GM18870 (cell line): ENCODE results near the gene POLN.

Experiments used
- ATAC-seq: cut with Tn5 transposase; IDR thresholded peaks from one replicate; pipeline ENCODE4 v1.9.1; 2021; ENCODE audit warnings: moderate library complexity; ENCODE audit not compliant: unreplicated experiment

POLN gene

GRCh38 chr4:2264481-2265041, 22.6 kb upstream of the POLN start:
- no peak for ATAC-seq

DNA sequence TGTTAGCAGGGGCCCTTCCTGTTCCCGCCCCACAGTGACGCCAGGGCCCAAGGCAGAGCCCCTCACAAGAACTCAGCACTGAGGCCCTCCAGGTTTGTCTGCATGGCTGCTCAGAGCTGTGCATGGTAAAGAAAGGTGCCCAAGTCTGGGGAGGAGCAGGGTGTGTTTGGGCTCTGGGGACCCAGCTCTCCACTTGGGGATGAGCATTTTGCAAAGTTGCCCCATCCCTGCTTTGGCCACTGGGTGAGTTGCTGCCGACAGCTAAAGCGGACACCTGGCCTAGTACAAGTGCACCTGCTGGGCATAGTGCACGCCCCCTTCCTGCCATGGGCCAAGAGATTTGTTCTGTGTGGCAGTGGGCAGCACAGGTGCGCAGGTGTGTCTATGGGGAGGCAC, 22.0 kb upstream of the POLN start:
- no peak for ATAC-seq

- ATAC-seq = no peak
Observed at GRCh38 chr4:2262944-2263250, 21.0 kb upstream of the POLN start.

DNA sequence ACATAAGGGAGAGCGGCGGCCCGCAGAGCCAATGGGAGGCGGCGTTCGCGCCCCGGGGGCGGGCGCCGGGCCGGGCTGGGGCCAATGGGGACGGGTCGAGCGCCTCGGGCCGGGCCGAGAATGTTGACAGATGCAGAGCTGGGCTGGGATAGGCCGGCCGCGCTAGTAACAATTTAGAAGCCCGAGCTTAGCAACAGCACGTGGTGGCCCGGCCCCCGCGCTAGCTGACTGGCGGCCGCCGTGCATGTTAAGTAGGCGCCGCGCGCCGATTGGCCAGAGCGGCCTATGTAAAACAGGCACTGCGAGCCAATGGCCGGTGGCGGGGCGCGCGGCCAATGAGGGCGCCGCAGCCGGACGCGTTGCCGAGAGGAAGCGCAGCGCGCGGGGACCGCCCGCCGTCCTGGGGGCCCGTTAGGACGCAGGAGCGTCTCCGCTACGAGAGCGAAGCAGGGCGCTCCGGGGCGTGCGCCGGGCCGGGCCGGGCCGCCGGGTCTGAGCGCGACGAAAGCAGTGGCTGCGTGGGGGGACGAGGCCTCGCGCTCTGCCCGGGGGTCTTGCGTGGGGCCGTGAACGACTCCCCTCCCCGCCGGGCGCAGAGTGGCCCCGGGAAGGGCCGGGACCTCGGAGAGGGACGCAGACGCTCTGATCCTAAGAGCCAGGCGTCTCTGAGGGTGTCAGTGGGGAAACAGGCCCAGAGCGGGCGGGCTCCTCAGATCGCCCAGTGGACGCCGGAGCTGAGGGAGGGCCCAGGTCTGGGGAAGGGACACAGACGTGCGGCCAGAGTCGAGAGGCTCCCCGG, 20.4 kb upstream of the POLN start:
- ATAC-seq = peak; percentile 93

DNA sequence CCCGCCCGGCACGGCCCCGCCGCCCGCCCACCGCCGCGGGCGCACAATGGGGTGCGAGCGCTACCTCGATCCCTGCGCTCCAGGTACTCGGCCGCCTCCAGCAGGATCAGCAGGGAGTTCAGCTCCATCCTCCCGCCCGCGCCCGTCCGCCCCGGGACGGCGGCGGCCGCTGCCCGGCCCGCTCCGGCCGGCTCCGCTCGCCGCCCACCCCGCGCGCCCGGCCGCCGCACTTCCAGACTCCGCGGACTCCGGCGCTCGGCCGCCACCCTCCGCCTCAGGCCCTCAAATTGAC, 19.9 kb upstream of the POLN start, which contains the start of gene MXD4:
MXD4 (minus strand) TSS at position 257 of the 292 bp plus-strand sequence; CDS start at position 128, 129 bp downstream.
- ATAC-seq = no peak

DNA sequence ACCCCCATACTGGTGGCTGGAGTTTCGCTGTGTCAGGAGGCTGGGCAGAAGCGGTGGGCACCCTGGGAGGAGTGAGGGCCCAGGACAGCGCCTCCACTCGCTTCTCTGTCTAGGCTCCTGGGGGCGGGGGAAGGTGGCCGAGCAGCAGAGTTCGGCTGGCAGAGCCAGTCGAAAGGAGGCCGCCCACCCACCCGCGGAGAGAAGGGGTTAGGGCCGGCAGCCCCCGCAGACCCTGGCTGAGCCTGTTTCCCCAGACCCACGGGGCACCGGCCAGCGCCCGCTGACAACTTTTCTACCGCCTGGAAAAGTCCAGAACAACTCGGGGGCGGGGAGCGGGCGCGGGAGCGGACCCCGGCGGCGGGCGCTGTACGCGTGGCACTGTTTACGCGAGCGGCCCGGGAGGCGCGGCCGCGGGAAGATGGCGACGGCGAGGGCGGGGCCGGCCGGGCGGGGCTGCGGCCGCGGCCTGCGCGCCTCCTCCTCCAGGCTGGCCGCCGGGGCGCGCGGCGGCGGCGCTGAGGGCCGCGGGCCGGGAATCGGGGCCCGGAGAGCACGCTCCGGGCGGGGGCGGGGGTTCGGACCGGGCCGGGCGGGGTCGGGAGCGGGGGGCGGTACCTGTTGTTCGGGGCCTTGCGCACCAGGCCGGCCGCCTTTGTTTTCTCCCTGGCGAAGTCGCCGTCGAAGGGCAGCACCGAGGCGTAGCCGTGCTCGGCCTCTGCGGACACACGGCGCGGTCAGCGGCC, 19.4 kb upstream of the POLN start:
- ATAC-seq = no peak

- ATAC-seq = no peak
Observed at GRCh38 chr4:2260344-2261109, 18.6 kb upstream of the POLN start.

GRCh38 chr4:2259541-2260343, 17.8 kb upstream of the POLN start:
- no peak for ATAC-seq

- ATAC-seq = no peak
Observed at GRCh38 chr4:2259036-2259540, 17.2 kb upstream of the POLN start.

DNA sequence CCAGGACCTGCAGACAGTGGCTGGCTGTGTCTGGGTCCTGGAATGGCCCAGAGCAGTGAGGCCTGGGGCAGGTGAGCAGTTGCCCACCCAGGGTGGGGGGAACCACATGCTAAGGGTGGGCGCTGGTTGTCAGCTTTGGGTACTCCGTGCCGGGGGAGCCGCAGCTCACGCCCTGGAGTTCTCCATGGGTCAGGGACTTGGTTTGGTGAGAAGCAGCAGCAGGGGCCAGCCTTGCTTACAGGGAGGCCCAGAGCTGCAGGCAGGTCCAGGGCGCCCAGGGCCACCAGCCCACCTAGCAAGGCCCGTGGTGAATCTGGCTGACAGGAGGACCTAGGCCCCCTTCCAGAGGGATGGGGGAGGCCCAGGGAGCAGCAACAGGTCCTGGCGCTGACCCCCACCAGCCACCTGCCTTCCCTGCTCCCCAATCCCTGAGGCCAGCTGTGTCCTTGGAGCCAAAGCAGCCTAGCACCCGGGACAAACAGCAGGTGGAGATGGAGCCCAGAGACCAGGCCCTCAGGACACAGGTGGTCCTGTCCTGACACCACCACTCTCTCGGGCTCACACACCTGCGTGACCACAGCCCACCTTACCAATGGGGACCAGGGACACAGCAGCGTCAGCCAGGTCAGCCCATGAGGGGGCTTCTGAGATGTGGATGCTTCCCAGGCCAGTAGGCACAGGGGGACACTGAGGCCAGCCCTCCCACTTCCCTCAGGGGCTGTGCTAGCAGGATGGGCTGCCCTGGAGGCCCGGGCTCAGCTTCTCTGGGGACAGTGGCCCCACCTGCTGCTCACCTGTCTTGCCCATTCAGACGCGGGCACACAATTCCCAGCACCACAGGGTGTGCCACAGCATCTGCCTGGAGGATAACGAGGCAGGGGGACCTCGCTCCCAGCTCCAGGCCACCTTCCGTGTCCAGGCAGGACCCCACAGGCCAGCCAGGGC, 16.4 kb upstream of the POLN start:
- ATAC-seq = no peak

GRCh38 chr4:2257361-2258081, 15.6 kb upstream of the POLN start:
- ATAC-seq = no peak

GRCh38 chr4:2256781-2257191, 14.9 kb upstream of the POLN start:
- ATAC-seq = no peak

- ATAC-seq = no peak
Observed at GRCh38 chr4:2256156-2256731, 14.3 kb upstream of the POLN start.

GRCh38 chr4:2255501-2256155, 13.7 kb upstream of the POLN start:
- ATAC-seq = no peak

DNA sequence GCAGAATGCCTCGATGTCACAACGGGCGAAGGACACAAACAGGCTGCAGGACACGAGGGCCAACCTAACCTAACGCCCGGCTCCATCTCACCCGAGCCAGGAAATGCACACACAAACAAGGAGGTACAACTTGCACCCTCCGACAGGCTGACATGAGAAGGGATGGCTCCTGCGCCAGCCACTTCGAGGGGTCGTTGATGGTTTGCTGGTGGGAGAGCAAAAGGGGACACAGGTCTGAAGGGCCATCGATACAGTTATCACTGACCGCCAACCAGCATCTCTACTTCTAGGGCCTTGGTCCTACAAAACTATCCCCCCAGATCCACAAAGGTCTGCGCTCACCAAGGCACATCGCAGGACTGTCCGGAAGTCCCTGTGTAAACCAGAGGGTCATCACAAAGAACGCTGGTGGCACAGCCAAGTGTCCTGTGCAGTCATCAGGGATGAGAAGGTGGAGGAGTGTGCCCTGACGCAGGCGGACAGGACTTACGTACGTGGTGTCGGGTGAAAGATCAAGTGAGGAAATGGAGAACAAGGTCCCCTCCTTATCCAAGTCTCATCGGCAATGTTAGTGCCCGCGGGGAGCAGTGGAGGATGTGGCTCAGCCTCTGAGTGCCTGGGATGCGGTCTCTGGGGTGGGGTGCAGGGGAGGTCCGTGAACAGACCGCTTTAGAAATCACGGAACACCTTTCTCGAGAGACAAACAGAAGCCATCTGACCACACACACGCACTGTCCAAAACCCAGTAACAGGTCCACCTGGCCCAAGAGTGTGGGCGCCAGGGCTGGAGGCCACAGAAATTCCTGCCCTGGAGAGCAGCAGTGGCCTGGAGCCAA, 13.0 kb upstream of the POLN start:
- no peak for ATAC-seq

DNA sequence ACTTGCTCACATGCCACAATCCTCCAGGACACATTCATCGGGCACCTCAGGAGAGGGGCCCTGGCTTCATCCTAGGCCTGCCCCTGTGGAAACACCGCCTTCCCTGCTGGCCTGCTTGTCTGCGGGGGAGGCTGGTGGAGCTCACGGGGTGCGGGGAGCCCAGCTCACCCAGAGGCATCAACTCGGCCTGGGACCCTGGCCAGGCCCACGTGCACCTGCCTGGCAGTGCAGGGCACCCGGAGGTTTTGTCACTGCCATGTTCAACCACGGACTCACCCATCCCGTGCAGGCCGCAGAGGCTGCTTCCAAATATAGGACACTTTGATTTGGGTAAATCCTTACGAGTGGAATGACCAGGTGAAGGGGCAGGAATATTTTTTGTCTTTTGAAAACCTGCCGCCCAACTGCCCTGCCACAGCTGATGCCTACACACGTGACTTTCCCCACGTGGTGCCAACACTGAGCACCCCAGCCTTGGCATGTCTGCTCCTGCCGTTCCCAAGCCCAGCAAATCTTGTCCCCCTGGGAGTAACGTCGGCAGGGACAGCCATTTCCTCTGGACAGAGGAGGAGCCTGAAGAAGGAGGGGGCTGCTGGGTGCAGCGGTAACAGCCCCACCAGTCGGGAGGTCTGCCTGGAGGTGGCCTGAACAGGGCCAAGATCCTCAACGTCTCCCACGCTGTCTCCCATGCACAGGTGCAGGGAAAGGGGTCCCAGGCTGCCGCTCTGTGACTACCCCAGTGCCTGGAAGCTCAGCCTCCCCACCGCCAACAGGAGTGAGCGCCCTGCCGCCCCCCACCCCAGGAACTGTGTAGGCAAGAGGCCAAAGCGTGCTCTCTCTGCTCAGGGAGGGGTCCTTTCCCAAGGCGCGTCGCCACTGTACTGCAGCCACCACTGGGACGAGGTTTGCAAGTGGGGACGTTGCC, 11.5 kb upstream of the POLN start:
- no peak for ATAC-seq
